Measurements from ENCODE around the gene KRT80. TPM values are rescaled to one million over a fixed set of nuclear protein-coding genes. Genes with fewer than 3 reads are reported as not detected.
"Not testable (repeated sequence)": the region's sequence is repeated elsewhere in the genome, so short reads cannot be mapped to it uniquely, and the experiment has no call there.

The KRT80 gene
- not detected in 2 replicates for total RNA-seq
- polyA plus RNA-seq: not detected in 2 replicates

GRCh38 chr12:52191841-52192791, at the start of gene KRT80:
Gene KRT80, minus strand, starts transcription at chr12:52192014. Its CDS starts 112 bp downstream, at chr12:52191902.
- Histone ChIP-seq H3K4me3 (no peak within 1 kb of the TSS), H3K27ac (no peak within 1 kb of the TSS), H3K27me3 (peaks cover 2% of the 10 kb centered on the region), H3K4me1 (ENCODE audit: low read depth) (peaks cover 27% of the 10 kb centered on the region), H3K36me3 (no peaks in the 10 kb centered on the region), H3K9me3 (ENCODE audit: low read depth) (no peaks in the 10 kb centered on the region)
- peak in 1 of 2 donors; percentile 99 for DNase-seq (ENCODE audit: low read depth in 1 of 2, low spot score in 1 of 2)
- no peak for TF ChIP-seq CTCF (IDR thresholded peaks at IDR 0.05; ENCODE audit: low read depth, low read length)

GRCh38 chr12:52241205-52241842, 49.5 kb upstream of the KRT80 start:
- no peak for DNase-seq (ENCODE audit: low read depth in 1 of 2, low spot score in 1 of 2)
- TF ChIP-seq CTCF (IDR thresholded peaks at IDR 0.05; ENCODE audit: low read depth, low read length): no peak
- H3K4me1 ChIP-seq (ENCODE audit: low read depth): no peaks in the 10 kb centered on the region
- peaks cover 50% of the 10 kb centered on the region for H3K27me3 ChIP-seq
- H3K9me3 ChIP-seq (ENCODE audit: low read depth): no peaks in the 10 kb centered on the region
- H3K4me3 ChIP-seq: no peak overlapping the region
- H3K27ac ChIP-seq: no peak overlapping the region
- no peaks in the 10 kb centered on the region for H3K36me3 ChIP-seq

DNA sequence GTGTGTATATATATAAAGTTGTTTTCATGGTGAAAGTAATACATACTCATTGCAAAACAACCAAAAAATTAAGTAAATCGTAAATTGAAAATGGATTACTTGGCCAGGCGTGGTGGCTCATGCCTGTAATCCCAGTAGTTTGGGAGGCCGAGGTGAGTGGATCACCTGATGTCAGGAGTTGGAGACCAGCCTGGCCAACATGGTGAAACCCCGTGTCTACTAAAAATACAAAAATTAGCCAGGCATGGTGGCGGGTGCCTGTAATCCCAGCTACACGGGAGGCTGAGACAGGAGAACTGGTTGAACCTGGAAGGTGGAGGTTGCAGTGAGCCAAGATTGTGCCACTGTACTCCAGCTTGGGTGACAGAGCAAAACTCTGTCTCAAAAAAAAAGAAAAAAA, 48.4 kb upstream of the KRT80 start:
- H3K27me3 ChIP-seq: peaks cover 50% of the 10 kb centered on the region
- not testable (repeated sequence) for DNase-seq (ENCODE audit: low read depth in 1 of 2, low spot score in 1 of 2); H3K4me1 ChIP-seq (ENCODE audit: low read depth)

GRCh38 chr12:52239767-52240166, 48.0 kb upstream of the KRT80 start:
- no peaks in the 10 kb centered on the region for H3K9me3 ChIP-seq (ENCODE audit: low read depth)
- no peaks in the 10 kb centered on the region for H3K4me1 ChIP-seq (ENCODE audit: low read depth)
- no peak overlapping the region for H3K4me3 ChIP-seq
- H3K36me3 ChIP-seq: no peaks in the 10 kb centered on the region
- H3K27ac ChIP-seq: no peak overlapping the region
- no peak for DNase-seq (ENCODE audit: low read depth in 1 of 2, low spot score in 1 of 2)
- no peak for TF ChIP-seq CTCF (IDR thresholded peaks at IDR 0.05; ENCODE audit: low read depth, low read length)
- H3K27me3 ChIP-seq: peaks cover 52% of the 10 kb centered on the region

More for the DNA sequence above, 48.4 kb upstream of the KRT80 start:
- not testable (repeated sequence) for H3K27ac ChIP-seq; H3K4me3 ChIP-seq; H3K9me3 ChIP-seq (ENCODE audit: low read depth); H3K36me3 ChIP-seq

DNA sequence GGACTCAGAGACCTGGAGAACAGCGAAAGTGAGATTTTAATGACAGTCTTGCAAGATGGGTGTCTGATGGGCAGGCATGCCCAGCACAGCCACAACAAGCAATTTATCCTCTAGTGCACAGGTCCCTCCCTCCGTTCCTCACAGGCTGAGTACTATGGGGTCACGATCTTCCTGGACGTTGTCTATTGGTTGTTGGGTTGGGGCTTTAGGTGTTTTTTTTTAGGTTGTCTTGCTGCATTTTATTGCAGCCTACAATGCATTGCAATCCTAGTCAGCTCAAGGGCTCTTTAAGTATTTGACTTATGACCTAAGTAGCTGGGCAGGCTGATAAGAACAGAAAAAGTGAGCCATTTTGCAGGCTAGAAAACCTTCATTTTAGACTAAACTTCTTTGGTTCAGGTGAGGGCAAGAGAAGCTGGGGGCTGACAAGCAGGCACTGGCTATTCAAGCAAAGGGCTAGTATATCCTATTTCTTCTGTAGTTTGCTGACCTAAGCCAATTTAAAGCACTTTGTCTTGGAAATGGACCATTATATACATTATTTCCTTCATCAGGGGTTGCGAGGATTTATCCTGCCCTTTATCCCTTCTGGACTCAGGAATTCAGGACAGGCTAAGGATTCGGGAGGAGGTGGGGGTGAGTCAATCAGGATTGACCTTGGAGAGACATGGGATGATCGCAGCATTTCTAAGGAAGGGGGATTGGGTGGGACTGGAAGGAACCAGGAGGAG, 47.3 kb upstream of the KRT80 start:
- no peak for TF ChIP-seq CTCF (IDR thresholded peaks at IDR 0.05; ENCODE audit: low read depth, low read length)
- Histone ChIP-seq H3K27me3 (peaks cover 53% of the 10 kb centered on the region), H3K4me3 (no peak overlapping the region), H3K9me3 (ENCODE audit: low read depth) (no peaks in the 10 kb centered on the region), H3K4me1 (ENCODE audit: low read depth) (no peaks in the 10 kb centered on the region), H3K27ac (no peak overlapping the region), H3K36me3 (no peaks in the 10 kb centered on the region)
- DNase-seq (ENCODE audit: low read depth in 1 of 2, low spot score in 1 of 2): no peak

Data from cardiac muscle cell (in vitro differentiated cells and primary cell).